DOHH2 (cell line): Measurements from ENCODE around the gene TNFRSF4.

Experiments
- H3F3A ChIP-seq: fragments of 200-600 bp; sonication (generic), shearing (Covaris generic); 2 replicates; pipeline ENCODE4 v1.6.0; 2016; ENCODE audit warnings: antibody characterized with exemption, mild to moderate bottlenecking; ENCODE audit not compliant: control insufficient read depth, insufficient read depth
- H3K27ac ChIP-seq: fragments of 200-600 bp; sonication (generic); 2 replicates; pipeline ENCODE4 v1.5.1; 2014; ENCODE audit warnings: low read depth, mild to moderate bottlenecking, low read length, moderate library complexity
- H3K27me3 ChIP-seq: fragments of 200-600 bp; sonication (generic); 2 replicates; pipeline ENCODE4 v1.6.1; 2014; ENCODE audit warnings: mild to moderate bottlenecking, low read length, mixed read lengths; ENCODE audit not compliant: control insufficient read depth
- H3K36me3 ChIP-seq: fragments of 200-600 bp; sonication (generic); 2 replicates; pipeline ENCODE4 v1.6.1; 2014; ENCODE audit warnings: mild to moderate bottlenecking, low read length, moderate library complexity, mixed read lengths; ENCODE audit not compliant: control insufficient read depth
- H3K4me1 ChIP-seq: fragments of 200-600 bp; sonication (generic); 2 replicates; pipeline ENCODE4 v1.6.1; 2014; ENCODE audit warnings: mild to moderate bottlenecking, low read length, mixed read lengths; ENCODE audit not compliant: control insufficient read depth
- H3K4me2 ChIP-seq: fragments of 200-600 bp; sonication (generic); 2 replicates; pipeline ENCODE4 v1.6.0; 2014; ENCODE audit warnings: mild to moderate bottlenecking, low read length, moderate library complexity
- H3K4me3 ChIP-seq: fragments of 200-600 bp; sonication (generic); 2 replicates; pipeline ENCODE4 v1.5.1; 2014; ENCODE audit warnings: mild to moderate bottlenecking, low read length, mixed read lengths
- H3K79me2 ChIP-seq: fragments of 200-600 bp; sonication (generic); 2 replicates; pipeline ENCODE4 v1.6.1; 2014; ENCODE audit warnings: mild to moderate bottlenecking, low read length, mixed read lengths; ENCODE audit not compliant: control insufficient read depth
- H3K9me2 ChIP-seq: fragments of 200-600 bp; sonication (generic); replicated peaks from 2 replicates; pipeline ENCODE4 v1.6.1; 2014; ENCODE audit warnings: mild to moderate bottlenecking, low read length, mixed read lengths; ENCODE audit not compliant: control insufficient read depth
- H3K9me3 ChIP-seq: fragments of 200-600 bp; sonication (generic); 2 replicates; pipeline ENCODE4 v1.6.1; 2014; ENCODE audit warnings: antibody characterized with exemption, low read length, mixed read lengths; ENCODE audit not compliant: control insufficient read depth, insufficient read depth
- H4K20me1 ChIP-seq: fragments of 200-600 bp; sonication (generic); 2 replicates; pipeline ENCODE4 v1.6.0; 2014; ENCODE audit warnings: low read depth, mild to moderate bottlenecking, antibody characterized with exemption, low read length, moderate library complexity; ENCODE audit not compliant: control insufficient read depth, insufficient read depth
- EZH2phosphoT487 ChIP-seq: fragments of 200-600 bp; sonication (generic); IDR thresholded peaks from 2 replicates; pipeline ENCODE4 v1.6.1; 2017; ENCODE audit warnings: borderline replicate concordance, mild to moderate bottlenecking, antibody characterized with exemption, low read length, moderate library complexity, mixed read lengths
- TF ChIP-seq, protein P1 (sequence below): fragments of 200-600 bp; sonication (generic); IDR thresholded peaks from one replicate; pipeline ENCODE4 v1.5.1; 2014; ENCODE audit warnings: antibody characterized with exemption, mild to moderate bottlenecking, low read depth, low read length; ENCODE audit not compliant: poor library complexity, severe bottlenecking

Gene TNFRSF4

DNA sequence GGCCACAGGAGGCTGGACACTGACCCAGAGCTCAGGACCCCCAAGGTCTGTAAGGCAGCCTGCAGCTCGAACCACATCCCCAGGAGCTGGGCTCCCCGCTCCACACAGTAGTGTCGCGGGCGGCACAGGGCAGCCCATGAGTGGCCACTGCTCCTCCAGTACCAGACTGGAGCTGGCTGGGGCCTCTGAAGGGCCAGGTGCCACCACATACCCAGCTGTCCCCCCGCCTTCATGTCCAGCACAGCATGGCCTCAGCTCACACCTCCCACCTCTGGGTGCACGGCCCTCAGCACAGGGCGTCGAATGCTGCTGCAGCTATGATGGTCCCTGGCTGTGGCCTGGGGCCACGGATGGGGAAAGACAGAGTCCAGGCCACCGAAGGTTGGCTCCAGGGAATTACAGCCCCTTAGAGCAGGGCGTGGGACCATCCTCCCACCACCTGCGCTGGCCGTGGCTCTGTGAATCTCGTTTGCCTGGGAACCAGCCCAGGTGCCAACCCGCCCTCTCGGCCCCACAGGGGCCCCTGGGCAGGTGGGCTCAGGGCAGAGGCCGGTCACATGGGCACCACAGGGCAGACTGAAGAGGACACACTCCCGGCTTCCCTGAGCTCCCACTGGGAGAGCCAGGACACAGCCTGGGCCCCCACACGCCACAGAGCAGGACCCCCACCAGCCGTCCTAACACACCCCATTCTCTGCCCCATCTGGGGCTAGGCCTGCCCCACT lies 2.1 kb upstream of the TNFRSF4 start:
- TF ChIP-seq, protein P1, sequence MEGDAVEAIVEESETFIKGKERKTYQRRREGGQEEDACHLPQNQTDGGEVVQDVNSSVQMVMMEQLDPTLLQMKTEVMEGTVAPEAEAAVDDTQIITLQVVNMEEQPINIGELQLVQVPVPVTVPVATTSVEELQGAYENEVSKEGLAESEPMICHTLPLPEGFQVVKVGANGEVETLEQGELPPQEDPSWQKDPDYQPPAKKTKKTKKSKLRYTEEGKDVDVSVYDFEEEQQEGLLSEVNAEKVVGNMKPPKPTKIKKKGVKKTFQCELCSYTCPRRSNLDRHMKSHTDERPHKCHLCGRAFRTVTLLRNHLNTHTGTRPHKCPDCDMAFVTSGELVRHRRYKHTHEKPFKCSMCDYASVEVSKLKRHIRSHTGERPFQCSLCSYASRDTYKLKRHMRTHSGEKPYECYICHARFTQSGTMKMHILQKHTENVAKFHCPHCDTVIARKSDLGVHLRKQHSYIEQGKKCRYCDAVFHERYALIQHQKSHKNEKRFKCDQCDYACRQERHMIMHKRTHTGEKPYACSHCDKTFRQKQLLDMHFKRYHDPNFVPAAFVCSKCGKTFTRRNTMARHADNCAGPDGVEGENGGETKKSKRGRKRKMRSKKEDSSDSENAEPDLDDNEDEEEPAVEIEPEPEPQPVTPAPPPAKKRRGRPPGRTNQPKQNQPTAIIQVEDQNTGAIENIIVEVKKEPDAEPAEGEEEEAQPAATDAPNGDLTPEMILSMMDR = no peak
- TF ChIP-seq EZH2phosphoT487 = no peak
- Histone ChIP-seq H3K9me2 (no peaks in the 10 kb centered on the region), H3K36me3 (peaks cover 26% of the 10 kb centered on the region), H3K27me3 (peaks cover 2% of the 10 kb centered on the region; the same call in 1 of the 2 replicates), H3F3A (no peaks in the 10 kb centered on the region), H3K79me2 (no peaks in the 10 kb centered on the region), H3K4me2 (no peak overlapping the region), H3K4me1 (peaks cover 15% of the 10 kb centered on the region), H3K27ac (no peak overlapping the region), H3K9me3 (no peaks in the 10 kb centered on the region), H4K20me1 (no peaks in the 10 kb centered on the region), H3K4me3 (no peak overlapping the region)

DNA sequence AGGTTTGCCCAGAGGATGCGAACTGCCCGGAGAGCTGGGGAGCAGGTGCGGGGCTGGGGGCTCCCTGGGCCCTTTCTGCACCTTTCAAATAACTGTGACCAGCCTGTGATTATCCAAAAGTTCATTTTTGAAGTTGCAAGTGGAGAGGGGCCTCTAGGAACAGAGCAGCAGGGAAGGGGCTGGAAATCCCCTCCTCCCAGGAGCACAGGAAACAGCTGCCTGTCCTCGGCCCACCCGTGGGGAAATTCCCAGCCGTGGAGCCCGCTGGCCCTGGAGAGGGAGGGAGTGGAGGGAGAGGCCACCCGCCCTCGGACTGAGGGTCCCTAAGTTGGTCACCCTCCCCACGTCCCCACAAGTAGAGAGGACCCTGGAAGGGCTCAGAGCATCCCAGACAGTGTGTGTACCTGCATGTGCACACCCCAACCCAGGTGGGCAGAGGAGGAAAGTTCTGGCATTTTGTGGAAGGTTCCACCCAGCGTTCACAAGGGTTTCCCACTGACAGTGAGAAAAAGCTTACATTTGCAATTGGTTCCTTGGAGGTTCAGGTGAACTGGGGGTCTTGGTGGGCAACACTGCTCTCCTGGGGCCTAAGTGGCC lies 1.2 kb upstream of the TNFRSF4 start:
- no peak overlapping the region for H3K27ac ChIP-seq
- H3K4me1 ChIP-seq = peaks cover 15% of the 10 kb centered on the region
- peaks cover 19% of the 10 kb centered on the region for H3K36me3 ChIP-seq
- H3K27me3 ChIP-seq = peaks cover 3% of the 10 kb centered on the region
- no peak overlapping the region for H3K4me2 ChIP-seq
- H4K20me1 ChIP-seq = no peaks in the 10 kb centered on the region
- no peaks in the 10 kb centered on the region for H3K9me3 ChIP-seq
- H3K4me3 ChIP-seq = no peak overlapping the region
- no peaks in the 10 kb centered on the region for H3F3A ChIP-seq
- H3K9me2 ChIP-seq = no peaks in the 10 kb centered on the region
- no peak for TF ChIP-seq EZH2phosphoT487
- TF ChIP-seq, protein P1 = no peak
- no peaks in the 10 kb centered on the region for H3K79me2 ChIP-seq

DNA sequence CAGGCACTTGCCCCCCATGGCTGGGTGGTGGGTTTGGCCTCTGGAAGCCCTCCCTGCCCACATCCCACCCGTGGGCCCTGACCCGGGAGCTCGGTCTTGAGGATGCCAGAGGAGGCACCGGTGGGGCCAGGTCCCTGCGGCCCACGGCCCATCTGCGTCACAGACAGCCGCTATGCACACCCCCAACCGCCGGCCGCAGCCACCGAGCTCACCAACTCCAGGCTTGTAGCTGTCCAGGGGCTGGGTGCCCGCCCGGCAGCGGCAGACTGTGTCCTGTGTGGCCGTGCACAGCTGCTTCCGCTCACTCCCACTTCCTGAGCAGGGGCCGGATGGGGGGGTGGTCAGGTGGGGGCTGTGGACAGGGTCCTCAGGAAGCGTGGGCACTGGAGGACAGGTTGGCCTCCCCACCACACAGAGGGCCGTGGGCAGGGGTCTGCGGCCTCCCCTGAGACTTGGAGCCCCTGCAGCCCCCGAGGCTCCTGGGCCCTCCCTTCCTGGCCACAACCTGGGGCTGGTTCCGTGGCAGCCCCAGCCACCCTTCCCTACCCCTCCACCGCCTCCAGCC lies 1.1 kb downstream of the TNFRSF4 start:
- H3K9me2 ChIP-seq = no peaks in the 10 kb centered on the region
- H3K4me2 ChIP-seq = no peak overlapping the region
- H3K4me1 ChIP-seq = peaks cover 25% of the 10 kb centered on the region

More for the DNA sequence above, 1.1 kb downstream of the TNFRSF4 start:
- Histone ChIP-seq H3K4me3 (no peak overlapping the region), H3F3A (no peaks in the 10 kb centered on the region), H3K79me2 (no peaks in the 10 kb centered on the region), H4K20me1 (no peaks in the 10 kb centered on the region), H3K36me3 (peaks cover 6% of the 10 kb centered on the region; the same call in 1 of the 2 replicates), H3K27me3 (peaks cover 22% of the 10 kb centered on the region), H3K27ac (no peak overlapping the region), H3K9me3 (no peaks in the 10 kb centered on the region)
- TF ChIP-seq, protein P1 = no peak
- no peak for TF ChIP-seq EZH2phosphoT487
